ENCODE measurements around the gene INTS3.

The INTS3 gene

GRCh38 chr1:153795934-153796785, 68.3 kb downstream of the INTS3 start:
- DNase-seq = no peak

GRCh38 chr1:153796786-153797659, 69.2 kb downstream of the INTS3 start:
- DNase-seq = peak in 45 of 58 donors; percentile 12 to 84 (median 39)

- DNase-seq = no peak
Measured at GRCh38 chr1:153798468-153798780, 70.6 kb downstream of the INTS3 start.

GRCh38 chr1:153799016-153799415, 71.2 kb downstream of the INTS3 start:
- no peak for DNase-seq

GRCh38 chr1:153799566-153800465, 72.0 kb downstream of the INTS3 start:
- DNase-seq = no peak

- peak in 1 of 58 donors; percentile 24 for DNase-seq
Measured at GRCh38 chr1:153800516-153800915, 72.7 kb downstream of the INTS3 start.

GRCh38 chr1:153801028-153801625, 73.3 kb downstream of the INTS3 start:
- no peak for DNase-seq

GRCh38 chr1:153801786-153802697, 74.2 kb downstream of the INTS3 start:
- DNase-seq = no peak

- no peak for DNase-seq
Measured at GRCh38 chr1:153803470-153804056, 75.7 kb downstream of the INTS3 start.

DNA sequence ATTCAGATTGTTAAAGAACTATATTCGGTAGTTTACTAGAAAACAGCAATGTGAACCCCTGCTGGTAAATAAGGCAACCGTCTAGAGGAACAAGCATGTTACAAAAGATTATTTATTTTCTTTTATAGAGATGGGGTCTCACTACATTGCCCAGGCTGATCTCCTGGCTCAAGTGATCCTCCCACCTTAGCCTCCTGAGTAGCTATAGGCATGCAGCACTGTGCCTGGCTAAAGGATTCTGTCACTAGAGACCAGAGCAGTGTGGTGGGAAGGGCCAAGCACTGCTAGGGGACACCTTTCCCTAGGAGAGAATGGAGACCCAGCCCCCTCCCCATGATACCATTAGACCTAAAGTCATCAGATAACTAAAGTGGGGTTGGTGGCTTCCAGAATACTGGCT, 76.3 kb downstream of the INTS3 start:
- no peak for DNase-seq

DNA sequence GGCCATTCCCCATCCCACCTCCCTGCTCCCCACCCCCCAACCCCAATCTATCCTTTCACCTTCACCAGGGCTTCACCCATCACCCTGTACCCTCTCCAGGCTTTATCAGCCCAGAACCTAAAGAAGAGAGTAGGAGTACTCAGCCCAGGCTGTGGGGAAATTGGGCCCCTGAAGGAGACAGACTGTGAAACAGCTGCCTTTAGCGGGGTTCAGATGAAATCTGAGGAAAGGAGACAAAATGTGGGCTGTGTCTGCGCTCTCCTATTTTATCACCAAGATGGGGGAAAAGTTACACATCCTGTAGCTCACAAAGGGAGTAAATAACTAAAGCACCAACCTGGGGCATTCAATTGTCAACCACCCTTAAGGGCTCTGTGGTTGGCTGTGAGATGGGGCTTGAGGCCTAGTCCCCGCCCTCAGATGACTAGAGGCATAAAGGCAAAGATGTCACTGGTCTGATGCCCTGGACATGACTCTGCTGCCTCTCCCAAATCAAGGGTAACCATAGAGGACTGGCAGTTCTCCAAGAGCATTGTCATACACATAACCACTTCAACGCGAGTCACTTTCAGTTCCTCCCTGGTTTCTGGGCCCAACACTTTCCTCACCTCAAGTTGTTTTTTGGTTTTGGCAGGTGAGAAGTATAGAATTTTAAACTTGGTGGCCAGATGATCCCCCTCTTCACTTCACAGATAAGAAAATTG, 77.3 kb downstream of the INTS3 start:
- DNase-seq = peak in 1 of 58 donors; percentile 18

- DNase-seq = no peak
Measured at GRCh38 chr1:153805886-153806719, 78.3 kb downstream of the INTS3 start.

GRCh38 chr1:153816283-153816889, 88.5 kb downstream of the INTS3 start:
- no peak for DNase-seq

DNA sequence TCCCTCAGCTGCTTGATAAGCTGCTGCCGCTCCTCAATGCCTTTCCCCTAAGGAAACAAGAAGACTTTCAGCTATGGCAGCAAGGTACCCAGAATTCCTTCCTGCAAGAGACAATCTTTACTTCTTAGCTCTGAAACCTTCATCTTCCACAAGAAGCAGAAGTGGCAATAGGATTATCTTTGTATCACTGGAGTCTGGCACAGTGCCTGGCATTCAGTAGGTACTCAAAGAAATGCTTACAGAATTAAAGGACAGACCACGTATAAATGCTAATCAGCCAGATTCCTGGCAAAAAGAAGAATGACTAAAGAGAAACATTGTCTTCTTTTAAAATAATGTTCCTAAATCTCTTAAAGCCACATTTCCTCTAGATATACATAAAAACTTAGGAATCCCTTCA, 91.0 kb downstream of the INTS3 start:
- peak in 1 of 58 donors; percentile 11 for DNase-seq

Data from anterior cingulate cortex (tissue), 58 donors.